ENCODE results near the gene TMEM205. TPM values are rescaled to one million over a fixed set of nuclear protein-coding genes. Genes with fewer than 3 reads are reported as not detected.
A peak's percentile ranks its signal among the peaks of the same experiment; 100 is the strongest.

TMEM205 gene
- total RNA-seq, 1 donor: 59.4 TPM

GRCh38 chr19:11296264-11296663, 49.8 kb downstream of the TMEM205 start:
- Histone ChIP-seq H3K4me3 (ENCODE audit: insufficient read depth, low read length) (no peak overlapping the region), H3K9me3 (ENCODE audit: low read depth, low read length) (no peaks in the 10 kb centered on the region), H3K27ac (ENCODE audit: low read depth, low read length) (no peak overlapping the region), H3K79me2 (ENCODE audit: insufficient read depth, low read length) (no peaks in the 10 kb centered on the region), H2AFZ (ENCODE audit: low read length) (peak overlapping the region; percentile 58), H3K4me2 (ENCODE audit: insufficient read depth, low read length) (peak overlapping the region; percentile 24), H3K36me3 (ENCODE audit: insufficient read depth, low read length) (no peaks in the 10 kb centered on the region), H3K27me3 (ENCODE audit: insufficient read depth, low read length) (peaks cover 2% of the 10 kb centered on the region), H4K20me1 (ENCODE audit: insufficient read depth, low read length) (no peaks in the 10 kb centered on the region), H3K4me1 (ENCODE audit: insufficient read depth, low read length) (peaks cover 12% of the 10 kb centered on the region)
- DNase-seq (ENCODE audit: insufficient read length, low spot score, missing footprints): no peak
- peak; percentile 0 for TF ChIP-seq CTCF (IDR thresholded peaks at IDR 0.05; ENCODE audit: extremely low read depth, low read depth, low read length)

- Histone ChIP-seq H3K27ac (ENCODE audit: low read depth, low read length) (no peak within 1 kb of the TSS), H3K4me3 (ENCODE audit: insufficient read depth, low read length) (no peak within 1 kb of the TSS), H2AFZ (ENCODE audit: low read length) (peak within 1 kb of the TSS; percentile 58), H3K4me2 (ENCODE audit: insufficient read depth, low read length) (peak within 1 kb of the TSS; percentile 24), H3K4me1 (ENCODE audit: insufficient read depth, low read length) (peaks cover 12% of the 10 kb centered on the region), H3K27me3 (ENCODE audit: insufficient read depth, low read length) (peaks cover 2% of the 10 kb centered on the region), H3K36me3 (ENCODE audit: insufficient read depth, low read length) (no peaks in the 10 kb centered on the region), H3K9me3 (ENCODE audit: low read depth, low read length) (no peaks in the 10 kb centered on the region), H4K20me1 (ENCODE audit: insufficient read depth, low read length) (no peaks in the 10 kb centered on the region), H3K79me2 (ENCODE audit: insufficient read depth, low read length) (no peaks in the 10 kb centered on the region)
- no peak for DNase-seq (ENCODE audit: insufficient read length, low spot score, missing footprints)
- TF ChIP-seq CTCF (IDR thresholded peaks at IDR 0.05; ENCODE audit: extremely low read depth, low read depth, low read length): peak; percentile 8
These were observed 50.3 kb downstream of the TMEM205 start, which contains the start of gene TSPAN16 for GRCh38 chr19:11295665-11296245. Gene TSPAN16, plus strand, starts transcription at chr19:11296160. Its CDS starts 138 bp downstream, at chr19:11296298.

- Histone ChIP-seq H2AFZ (ENCODE audit: low read length) (no peak overlapping the region), H3K4me3 (ENCODE audit: insufficient read depth, low read length) (no peak overlapping the region), H3K27me3 (ENCODE audit: insufficient read depth, low read length) (peaks cover 2% of the 10 kb centered on the region), H4K20me1 (ENCODE audit: insufficient read depth, low read length) (no peaks in the 10 kb centered on the region), H3K79me2 (ENCODE audit: insufficient read depth, low read length) (no peaks in the 10 kb centered on the region), H3K36me3 (ENCODE audit: insufficient read depth, low read length) (no peaks in the 10 kb centered on the region), H3K27ac (ENCODE audit: low read depth, low read length) (no peak overlapping the region), H3K4me2 (ENCODE audit: insufficient read depth, low read length) (no peak overlapping the region), H3K4me1 (ENCODE audit: insufficient read depth, low read length) (peaks cover 12% of the 10 kb centered on the region), H3K9me3 (ENCODE audit: low read depth, low read length) (no peaks in the 10 kb centered on the region)
- no peak for DNase-seq (ENCODE audit: insufficient read length, low spot score, missing footprints)
- no peak for TF ChIP-seq CTCF (IDR thresholded peaks at IDR 0.05; ENCODE audit: extremely low read depth, low read depth, low read length)
These were observed 50.9 kb downstream of the TMEM205 start for GRCh38 chr19:11295180-11295579.

GRCh38 chr19:11293433-11294389, 52.4 kb downstream of the TMEM205 start:
- Histone ChIP-seq H3K27ac (ENCODE audit: low read depth, low read length) (no peak overlapping the region), H3K4me2 (ENCODE audit: insufficient read depth, low read length) (peak overlapping the region; percentile 89), H3K79me2 (ENCODE audit: insufficient read depth, low read length) (no peaks in the 10 kb centered on the region), H3K4me1 (ENCODE audit: insufficient read depth, low read length) (peaks cover 12% of the 10 kb centered on the region), H3K9me3 (ENCODE audit: low read depth, low read length) (no peaks in the 10 kb centered on the region), H3K4me3 (ENCODE audit: insufficient read depth, low read length) (peak overlapping the region; percentile 62), H3K36me3 (ENCODE audit: insufficient read depth, low read length) (no peaks in the 10 kb centered on the region), H4K20me1 (ENCODE audit: insufficient read depth, low read length) (no peaks in the 10 kb centered on the region), H2AFZ (ENCODE audit: low read length) (peak overlapping the region; percentile 91), H3K27me3 (ENCODE audit: insufficient read depth, low read length) (no peaks in the 10 kb centered on the region)
- DNase-seq (ENCODE audit: insufficient read length, low spot score, missing footprints): peak; percentile 99
- peak; percentile 92 for TF ChIP-seq CTCF (IDR thresholded peaks at IDR 0.05; ENCODE audit: extremely low read depth, low read depth, low read length)

Measured in osteoblast (primary cell).